Kidney (tissue), 14 donors: Measurements from ENCODE around the gene MSRB2. TPM values are rescaled to one million over a fixed set of nuclear protein-coding genes. Genes with fewer than 3 reads are reported as not detected.
A peak's percentile ranks its signal among the peaks of the same experiment; 100 is the strongest.

Source experiments
- DNase-seq, 5 donors: peaks; one replicate each; pipeline ENCODE4 v3.0.0-alpha.2; 2013 to 2020
- FAIRE-seq: peaks from 2 replicates; lab custom pipeline; 2012; peaks lifted over from hg19 to GRCh38; lab: Jason Lieb, UNC
- H3K27ac ChIP-seq, 2 donors: one replicate each; pipeline ENCODE4 v1.7.0; 2013; ENCODE audit warnings: low read depth in 2 of 2, low read length in 2 of 2, inconsistent platforms in 1 of 2
- H3K27me3 ChIP-seq: one replicate; pipeline ENCODE4 v1.7.1; 2013; ENCODE audit warnings: low read length, inconsistent platforms; ENCODE audit not compliant: control insufficient read depth, insufficient read depth
- H3K36me3 ChIP-seq, 3 donors: one replicate each; pipeline versions ENCODE4 v1.7.0 to v1.7.1; 2013; ENCODE audit warnings: low read length in 3 of 3, control low read depth in 1 of 3, inconsistent platforms in 1 of 3; ENCODE audit not compliant: insufficient read depth in 3 of 3, control insufficient read depth in 2 of 3
- H3K4me1 ChIP-seq, 3 donors: one replicate each; pipeline versions ENCODE4 v1.7.0 to v1.7.1; 2013; ENCODE audit warnings: low read length in 3 of 3, inconsistent platforms in 1 of 3, low read depth in 1 of 3; ENCODE audit not compliant: control insufficient read depth in 2 of 3, insufficient read depth in 2 of 3
- H3K4me3 ChIP-seq, 3 donors: one replicate each; pipeline versions ENCODE4 v1.7.0 to v1.8.1; 2013; ENCODE audit warnings: low read length in 3 of 3, control low read depth in 1 of 3, inconsistent platforms in 1 of 3
- H3K9ac ChIP-seq, 3 donors: one replicate each; pipeline versions ENCODE4 v1.7.0 to v1.7.1; 2013; ENCODE audit warnings: low read length in 3 of 3, control low read depth in 1 of 3, inconsistent platforms in 1 of 3
- H3K9me3 ChIP-seq, 3 donors: one replicate each; pipeline versions ENCODE4 v1.7.0 to v1.7.1; 2013; ENCODE audit warnings: low read length in 3 of 3, control low read depth in 1 of 3, inconsistent platforms in 1 of 3; ENCODE audit not compliant: control insufficient read depth in 2 of 3, insufficient read depth in 1 of 3
- intact Hi-C: fragments of 100-400 bp; cut with DNase I; formaldehyde crosslinking; loops from one replicate; pipeline ENCODE4 v1.11.1; 2022
- polyA plus RNA-seq: library from polyadenylated mRNA; stranded (reverse); fragments of 350-450 nt; fragmentation: Illumina TruSeq; extraction: RNeasy Lipid Tissue Mini Kit (QIAGEN cat#74804); gene quantifications from one replicate; pipeline ENCODE4 v1.2.3, GENCODE V29; 2014; ENCODE audit warnings: low read depth, low replicate concordance; ENCODE audit not compliant: insufficient read depth
- total RNA-seq: library from RNA; stranded (reverse); fragmentation: NEBNext Ultra II Directional; extraction: Animal tissue kit (Norgen Biotek cat#: 25700); gene quantifications from one replicate; pipeline ENCODE4 v1.2.1, GENCODE V29; 2021
- TF ChIP-seq, protein P1 (sequence below): IDR thresholded peaks from 3 replicates; pipeline ENCODE4 v1.5.1; 2012; ENCODE audit warnings: mild to moderate bottlenecking, moderate library complexity, borderline replicate concordance; ENCODE audit not compliant: insufficient read depth; ENCODE audit errors: extremely low read depth
- donor health status: control.
- donor health status: control.
- donor health status: control.
- donor health status: control.
- donor health status: control.
- donor health status: DM: yes; HTN: yes; CAD: no.
- donor health status: Normal renal cell carcinoma (clear cell type).

Gene MSRB2
- total and polyA plus RNA-seq, 2 donors from 2014 or later = 39.9 to 131 TPM

- no peaks in the 10 kb centered on the region for H3K36me3 ChIP-seq
- intact Hi-C loops = no loop called here
- DNase-seq (peak in 2 of 5 donors; percentile 53 to 79), FAIRE-seq (no peak)
- H3K4me3 ChIP-seq = no peak overlapping the region
- H3K4me1 ChIP-seq = no peaks in the 10 kb centered on the region
- H3K27me3 ChIP-seq = no peaks in the 10 kb centered on the region
- H3K9ac ChIP-seq = no peak overlapping the region
- TF ChIP-seq, protein P1, sequence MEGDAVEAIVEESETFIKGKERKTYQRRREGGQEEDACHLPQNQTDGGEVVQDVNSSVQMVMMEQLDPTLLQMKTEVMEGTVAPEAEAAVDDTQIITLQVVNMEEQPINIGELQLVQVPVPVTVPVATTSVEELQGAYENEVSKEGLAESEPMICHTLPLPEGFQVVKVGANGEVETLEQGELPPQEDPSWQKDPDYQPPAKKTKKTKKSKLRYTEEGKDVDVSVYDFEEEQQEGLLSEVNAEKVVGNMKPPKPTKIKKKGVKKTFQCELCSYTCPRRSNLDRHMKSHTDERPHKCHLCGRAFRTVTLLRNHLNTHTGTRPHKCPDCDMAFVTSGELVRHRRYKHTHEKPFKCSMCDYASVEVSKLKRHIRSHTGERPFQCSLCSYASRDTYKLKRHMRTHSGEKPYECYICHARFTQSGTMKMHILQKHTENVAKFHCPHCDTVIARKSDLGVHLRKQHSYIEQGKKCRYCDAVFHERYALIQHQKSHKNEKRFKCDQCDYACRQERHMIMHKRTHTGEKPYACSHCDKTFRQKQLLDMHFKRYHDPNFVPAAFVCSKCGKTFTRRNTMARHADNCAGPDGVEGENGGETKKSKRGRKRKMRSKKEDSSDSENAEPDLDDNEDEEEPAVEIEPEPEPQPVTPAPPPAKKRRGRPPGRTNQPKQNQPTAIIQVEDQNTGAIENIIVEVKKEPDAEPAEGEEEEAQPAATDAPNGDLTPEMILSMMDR = no peak
- H3K27ac ChIP-seq = no peak overlapping the region
- H3K9me3 ChIP-seq = no peaks in the 10 kb centered on the region
These were observed 42.3 kb upstream of the MSRB2 start for GRCh38 chr10:23053036-23053435.

- FAIRE-seq = no peak
- H3K27me3 ChIP-seq = no peaks in the 10 kb centered on the region
- TF ChIP-seq, protein P1 = no peak
These were observed 39.8 kb upstream of the MSRB2 start for GRCh38 chr10:23055424-23056185.

GRCh38 chr10:23056186-23056579, 39.2 kb upstream of the MSRB2 start:
- TF ChIP-seq, protein P1 = no peak
- Histone ChIP-seq H3K9ac (peak overlapping the region in 1 of 3 donors; percentile 35), H3K4me3 (no peak overlapping the region), H3K36me3 (no peaks in the 10 kb centered on the region), H3K27me3 (no peaks in the 10 kb centered on the region), H3K4me1 (no peaks in the 10 kb centered on the region), H3K9me3 (no peaks in the 10 kb centered on the region), H3K27ac (no peak overlapping the region)
- intact Hi-C loops = no loop called here
- FAIRE-seq = no peak
- no peak for DNase-seq

More at GRCh38 chr10:23055424-23056185, 39.8 kb upstream of the MSRB2 start:
- Histone ChIP-seq H3K4me3 (no peak overlapping the region), H3K9me3 (no peaks in the 10 kb centered on the region), H3K9ac (peak overlapping the region in 1 of 3 donors; percentile 35), H3K27ac (no peak overlapping the region), H3K4me1 (no peaks in the 10 kb centered on the region), H3K36me3 (no peaks in the 10 kb centered on the region)
- peak in 1 of 5 donors; percentile 54 for DNase-seq
- intact Hi-C loops = no loop called here

GRCh38 chr10:23058366-23058765, 37.0 kb upstream of the MSRB2 start:
- Histone ChIP-seq H3K9me3 (no peaks in the 10 kb centered on the region), H3K27ac (no peak overlapping the region), H3K36me3 (no peaks in the 10 kb centered on the region), H3K4me1 (peaks cover 0 to 2% (median 0%) of the 10 kb centered on the region in 3 donors), H3K4me3 (no peak overlapping the region), H3K9ac (no peak overlapping the region), H3K27me3 (no peaks in the 10 kb centered on the region)
- TF ChIP-seq, protein P1 = no peak
- DNase-seq (no peak), FAIRE-seq (no peak)
- intact Hi-C loops = no loop called here
